AG04449 (cell line): ENCODE data around the gene HAAO.

Experiments used
- CTCF ChIA-PET: fragments of 350-600 bp; formaldehyde crosslinking; extraction: SDS; loops from one replicate; lab custom pipeline; 2021; ENCODE audit warnings: antibody characterized with exemption; lab: Yijun Ruan, JAX
- POLR2A ChIA-PET: fragments of 400-600, 350-600 bp; formaldehyde crosslinking; extraction: SDS; loops from one replicate; lab custom pipeline; 2020; ENCODE audit warnings: antibody characterized with exemption, inconsistent platforms; lab: Yijun Ruan, JAX
- DNase-seq: peaks from one replicate; pipeline ENCODE4 v3.0.0-alpha.2; 2010; ENCODE audit warnings: low read depth, low spot score
- H3K4me3 ChIP-seq: 2 replicates; pipeline ENCODE4 v1.5.1; 2011; ENCODE audit warnings: low read depth, mild to moderate bottlenecking, control low read depth, low read length
- TF ChIP-seq, protein P1 (sequence below): IDR thresholded peaks from one replicate; pipeline ENCODE4 v1.5.1; 2011; ENCODE audit warnings: mild to moderate bottlenecking, moderate library complexity, low read length, control low read depth, inconsistent platforms; ENCODE audit not compliant: insufficient read depth; ENCODE audit errors: missing control alignments

HAAO gene

DNA sequence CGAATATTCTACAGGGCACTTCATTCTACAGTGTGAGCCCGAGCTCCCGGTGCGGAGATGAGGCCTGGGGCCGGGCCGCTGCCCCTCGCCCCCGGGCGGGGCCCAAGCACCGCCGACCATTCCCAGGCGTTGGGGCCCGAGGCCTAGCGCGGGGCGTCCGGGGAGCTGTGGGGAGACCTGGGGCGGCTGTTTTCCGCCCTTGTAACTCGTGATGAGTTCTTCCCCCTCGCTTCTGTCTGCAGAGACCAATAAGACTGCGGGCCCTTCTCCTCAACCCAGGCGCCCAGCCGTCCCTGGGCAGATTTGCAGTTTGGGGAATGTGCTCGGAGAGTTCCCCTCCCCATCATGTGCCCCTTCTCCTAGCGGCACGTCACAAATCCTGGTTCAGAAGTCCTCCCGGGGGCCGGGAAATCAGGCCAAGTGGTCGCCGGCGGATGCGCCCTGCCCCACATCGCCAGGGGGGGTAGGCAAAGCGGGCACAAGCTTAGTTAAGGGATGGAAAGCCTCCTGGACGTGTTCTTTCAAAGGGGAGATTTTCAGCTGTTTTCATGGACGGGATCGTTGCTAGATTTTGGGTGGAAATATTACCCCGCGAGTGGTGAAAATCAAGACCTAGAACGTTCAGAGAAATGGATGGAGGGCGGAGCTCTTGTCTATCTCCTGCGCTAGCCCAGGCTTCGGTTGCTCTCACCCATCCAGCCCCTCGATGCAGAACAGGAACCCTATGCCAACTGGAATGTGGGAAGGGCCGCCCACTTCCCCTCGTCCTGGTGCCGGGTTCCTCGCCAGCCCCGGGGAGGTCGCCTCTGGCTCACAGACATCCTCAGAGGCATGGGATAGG, 18.8 kb upstream of the HAAO start:
- ChIA-PET CTCF (interaction anchor here (0.6 to 7.6 kb wide), 15 partner anchors 11 to 772 kb away, joined by 3 to 75 read pairs (median 3); no protein-coding TSS in a partner anchor), POLR2A (interaction anchor here (0.6 to 1.6 kb wide), 8 partner anchors 10 to 787 kb away, joined by 3 to 8 read pairs (median 4); partner anchors contain the start of genes THADA and ZFP36L2)
- H3K4me3 ChIP-seq = peak overlapping the region; percentile 70
- TF ChIP-seq, protein P1, sequence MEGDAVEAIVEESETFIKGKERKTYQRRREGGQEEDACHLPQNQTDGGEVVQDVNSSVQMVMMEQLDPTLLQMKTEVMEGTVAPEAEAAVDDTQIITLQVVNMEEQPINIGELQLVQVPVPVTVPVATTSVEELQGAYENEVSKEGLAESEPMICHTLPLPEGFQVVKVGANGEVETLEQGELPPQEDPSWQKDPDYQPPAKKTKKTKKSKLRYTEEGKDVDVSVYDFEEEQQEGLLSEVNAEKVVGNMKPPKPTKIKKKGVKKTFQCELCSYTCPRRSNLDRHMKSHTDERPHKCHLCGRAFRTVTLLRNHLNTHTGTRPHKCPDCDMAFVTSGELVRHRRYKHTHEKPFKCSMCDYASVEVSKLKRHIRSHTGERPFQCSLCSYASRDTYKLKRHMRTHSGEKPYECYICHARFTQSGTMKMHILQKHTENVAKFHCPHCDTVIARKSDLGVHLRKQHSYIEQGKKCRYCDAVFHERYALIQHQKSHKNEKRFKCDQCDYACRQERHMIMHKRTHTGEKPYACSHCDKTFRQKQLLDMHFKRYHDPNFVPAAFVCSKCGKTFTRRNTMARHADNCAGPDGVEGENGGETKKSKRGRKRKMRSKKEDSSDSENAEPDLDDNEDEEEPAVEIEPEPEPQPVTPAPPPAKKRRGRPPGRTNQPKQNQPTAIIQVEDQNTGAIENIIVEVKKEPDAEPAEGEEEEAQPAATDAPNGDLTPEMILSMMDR = no peak
- no peak for DNase-seq

GRCh38 chr2:42810121-42810970, 18.0 kb upstream of the HAAO start:
- ChIA-PET CTCF (interaction anchor here (0.6 to 7.6 kb wide), 14 partner anchors 10 to 773 kb away, joined by 3 to 75 read pairs (median 4); no protein-coding TSS in a partner anchor), POLR2A (interaction anchor here (0.6 to 1.6 kb wide), 9 partner anchors 9 to 787 kb away, joined by 3 to 8 read pairs (median 5); partner anchors contain the start of genes THADA and ZFP36L2)
- TF ChIP-seq, protein P1 = no peak
- H3K4me3 ChIP-seq = peak overlapping the region; percentile 70
- peak; percentile 91 for DNase-seq

GRCh38 chr2:42809819-42810120, 17.4 kb upstream of the HAAO start:
- TF ChIP-seq, protein P1 = peak; percentile 44
- ChIA-PET POLR2A (interaction anchor here (1.2 to 1.6 kb wide), 3 partner anchors 9 to 786 kb away, joined by 5 to 8 read pairs (median 6); partner anchors contain the start of gene THADA), CTCF (interaction anchor here (0.6 to 7.6 kb wide), 8 partner anchors 9 to 769 kb away, joined by 3 to 75 read pairs (median 6); no protein-coding TSS in a partner anchor)
- peak overlapping the region; percentile 70 for H3K4me3 ChIP-seq
- DNase-seq = no peak

GRCh38 chr2:42809131-42809818, 16.9 kb upstream of the HAAO start:
- TF ChIP-seq, protein P1 = no peak
- peak overlapping the region; percentile 70 for H3K4me3 ChIP-seq
- no peak for DNase-seq
- ChIA-PET POLR2A (interaction anchor here (0.5 kb wide), 1 partner anchor 95 kb away, joined by 3 read pairs; no protein-coding TSS in a partner anchor), CTCF (interaction anchor here (1.0 to 7.6 kb wide), 7 partner anchors 9 to 769 kb away, joined by 3 to 75 read pairs (median 6); no protein-coding TSS in a partner anchor)

GRCh38 chr2:42808301-42808700, 15.9 kb upstream of the HAAO start:
- ChIA-PET CTCF (no interaction called here), POLR2A (no interaction called here)
- TF ChIP-seq, protein P1 = no peak
- H3K4me3 ChIP-seq = no peak overlapping the region
- DNase-seq = no peak
